Liver (tissue), 9 donors: ENCODE results near the gene TNFRSF21. TPM values are rescaled to one million over a fixed set of nuclear protein-coding genes. Genes with fewer than 3 reads are reported as not detected.
A peak's percentile ranks its signal among the peaks of the same experiment; 100 is the strongest.

Experiments used
- DNase-seq: peaks from one replicate; pipeline ENCODE4 v3.0.0-alpha.2; 2017; ENCODE audit warnings: low spot score
- H3K27ac ChIP-seq, 2 donors: one replicate each; pipeline ENCODE4 v1.7.0; 2013; ENCODE audit warnings: inconsistent platforms in 2 of 2, low read length in 2 of 2, control low read depth in 1 of 2, low read depth in 1 of 2, mild to moderate bottlenecking in 1 of 2
- H3K27me3 ChIP-seq, 4 donors: one replicate each; pipeline versions ENCODE4 v1.6.1 to v1.7.0; 2013; ENCODE audit warnings: low read length in 3 of 4, inconsistent platforms in 1 of 4, mild to moderate bottlenecking in 1 of 4, moderate library complexity in 1 of 4; ENCODE audit not compliant: control insufficient read depth in 4 of 4, insufficient read depth in 4 of 4
- H3K36me3 ChIP-seq, 4 donors: one replicate each; pipeline versions ENCODE4 v1.6.1 to v1.7.0; 2013; ENCODE audit warnings: low read length in 3 of 4, mild to moderate bottlenecking in 3 of 4, low read depth in 1 of 4, moderate library complexity in 1 of 4; ENCODE audit not compliant: control insufficient read depth in 4 of 4, insufficient read depth in 3 of 4
- H3K4me1 ChIP-seq, 4 donors: one replicate each; pipeline versions ENCODE4 v1.6.1 to v1.7.0; 2013; ENCODE audit warnings: low read length in 3 of 4, mild to moderate bottlenecking in 3 of 4, moderate library complexity in 1 of 4; ENCODE audit not compliant: control insufficient read depth in 4 of 4, insufficient read depth in 4 of 4
- H3K4me3 ChIP-seq, 3 donors: one replicate each; pipeline versions ENCODE4 v1.6.1 to v1.7.0; 2013; ENCODE audit warnings: low read length in 3 of 3, control low read depth in 1 of 3, low read depth in 1 of 3, mild to moderate bottlenecking in 1 of 3
- H3K9ac ChIP-seq, 2 donors: one replicate each; pipeline ENCODE4 v1.7.0; 2013; ENCODE audit warnings: low read length in 2 of 2, mild to moderate bottlenecking in 2 of 2, moderate library complexity in 2 of 2, control low read depth in 1 of 2, low read depth in 1 of 2
- H3K9me3 ChIP-seq, 4 donors: one replicate each; pipeline versions ENCODE4 v1.6.1 to v1.7.0; 2013; ENCODE audit warnings: low read length in 3 of 4; ENCODE audit not compliant: control insufficient read depth in 4 of 4
- EGR1 ChIP-seq, 2 donors: IDR thresholded peaks; 2 replicates each; pipeline ENCODE4 v1.6.1; 2016 to 2018; ENCODE audit warnings: antibody characterized with exemption in 2 of 2, low read depth in 2 of 2
- FOXA1 ChIP-seq: IDR thresholded peaks from 2 replicates; pipeline ENCODE4 v1.6.1; 2016; ENCODE audit warnings: antibody characterized with exemption
- FOXA2 ChIP-seq: IDR thresholded peaks from 2 replicates; pipeline ENCODE4 v1.6.1; 2016; ENCODE audit warnings: antibody characterized with exemption
- GABPA ChIP-seq, 2 donors: IDR thresholded peaks in 1 of 2; conservative IDR thresholded peaks in 1 of 2; 2 replicates each; pipeline ENCODE4 v1.6.1; 2016; ENCODE audit warnings: antibody characterized with exemption in 2 of 2, mild to moderate bottlenecking in 1 of 2, moderate library complexity in 1 of 2
- HNF4A ChIP-seq, 2 donors: conservative IDR thresholded peaks; 2 replicates each; pipeline ENCODE4 v1.6.1; 2016; ENCODE audit warnings: antibody characterized with exemption in 2 of 2, mild to moderate bottlenecking in 2 of 2
- HNF4G ChIP-seq: IDR thresholded peaks from 2 replicates; pipeline ENCODE4 v1.6.1; 2016; ENCODE audit warnings: antibody characterized with exemption
- JUND ChIP-seq, 2 donors: IDR thresholded peaks; 2 replicates each; pipeline ENCODE4 v1.6.1; 2016; ENCODE audit warnings: antibody characterized with exemption in 2 of 2
- NR2F2 ChIP-seq: IDR thresholded peaks from 2 replicates; pipeline ENCODE4 v1.6.1; 2016; ENCODE audit warnings: antibody characterized with exemption
- RAD21 ChIP-seq, 2 donors: IDR thresholded peaks; 2 replicates each; pipeline ENCODE4 v1.6.1; 2016; ENCODE audit warnings: antibody characterized with exemption in 2 of 2, mild to moderate bottlenecking in 2 of 2
- REST ChIP-seq: IDR thresholded peaks from 2 replicates; pipeline ENCODE4 v1.6.1; 2016; ENCODE audit warnings: antibody characterized with exemption, mild to moderate bottlenecking
- RXRA ChIP-seq, 2 donors: IDR thresholded peaks; 2 replicates each; pipeline ENCODE4 v1.6.1; 2017 to 2018; ENCODE audit warnings: antibody characterized with exemption in 2 of 2, mild to moderate bottlenecking in 1 of 2
- SP1 ChIP-seq: IDR thresholded peaks from 2 replicates; pipeline ENCODE4 v1.6.1; 2018; ENCODE audit warnings: antibody characterized with exemption, mild to moderate bottlenecking
- TAF1 ChIP-seq: conservative IDR thresholded peaks from 2 replicates; pipeline ENCODE4 v1.6.1; 2016; ENCODE audit warnings: antibody characterized with exemption, mild to moderate bottlenecking
- YY1 ChIP-seq: IDR thresholded peaks from 2 replicates; pipeline ENCODE4 v1.6.1; 2016; ENCODE audit warnings: antibody characterized with exemption, mild to moderate bottlenecking
- ZBTB33 ChIP-seq: IDR thresholded peaks from 2 replicates; pipeline ENCODE4 v1.6.1; 2016; ENCODE audit warnings: antibody characterized with exemption
- WGBS: extraction: QIAGEN DNeasy Blood & Tissue Kit; methylation state at CpG from one replicate; pipeline ENCODE4 v1.1.7; 2013; 5-methylcytosine and 5-hydroxymethylcytosine counted together
- polyA plus RNA-seq, 2 donors: library from polyadenylated mRNA; stranded (reverse) in 1 of 2; unstranded in 1 of 2; fragments of 200-250 nt in 1 of 2; fragments of >200 nt in 1 of 2; fragmentation: Nextera tagmentation in 1 of 2; extraction: Ambion mirVana in 1 of 2; gene quantifications; one replicate each; pipeline versions ENCODE4 v1.2.1 to v1.2.3, GENCODE V29; 2013 to 2015
- total RNA-seq, 2 donors: library from RNA; depleted of rRNA; stranded (reverse); fragments of >200 nt; gene quantifications; one replicate each; pipeline ENCODE4 v1.2.3, GENCODE V29; 2014
- TF ChIP-seq, protein P1 (sequence below): IDR thresholded peaks from 2 replicates; pipeline ENCODE4 v1.6.1; 2016; ENCODE audit warnings: antibody characterized with exemption
- TF ChIP-seq, protein P2 (sequence below): IDR thresholded peaks from 2 replicates; pipeline ENCODE4 v1.6.1; 2016; ENCODE audit warnings: antibody characterized with exemption
- TF ChIP-seq, protein P3 (sequence below): fragments of 150-350 bp; IDR thresholded peaks from 2 replicates; pipeline ENCODE4 v1.5.1; 2017; ENCODE audit warnings: improper control_type of control experiment, low read depth, low read length; ENCODE audit not compliant: missing input control
- donor health status: healthy.
- donor health status: healthy.
- donor health status: healthy.
- donor health status: healthy.
- donor health status: healthy.

The TNFRSF21 gene
- total and polyA plus RNA-seq, 4 donors, result 2.1 to 3.2 (median 2.9) TPM

GRCh38 chr6:47195011-47195650, 114.6 kb downstream of the TNFRSF21 start:
- Histone ChIP-seq H3K27ac (no peak overlapping the region), H3K36me3 (no peaks in the 10 kb centered on the region), H3K9ac (no peak overlapping the region), H3K4me3 (no peak overlapping the region), H3K27me3 (no peaks in the 10 kb centered on the region), H3K4me1 (no peaks in the 10 kb centered on the region), H3K9me3 (no peaks in the 10 kb centered on the region)
- peak; percentile 40 for DNase-seq
- WGBS, result 67% methylated on average over 4 of the region's 4 CpGs
- no peak for TF ChIP-seq GABPA (IDR thresholded peaks at IDR 0.05 in 1 of 2, conservative IDR thresholded peaks at IDR 0.05 in 1 of 2)
- TF ChIP-seq RAD21 (IDR thresholded peaks at IDR 0.05), result peak in 1 of 2 donors; percentile 8
- TF ChIP-seq EGR1 (IDR thresholded peaks at IDR 0.05; ENCODE audit: low read depth in 2 of 2), result no peak
- TF ChIP-seq SP1, result peak; percentile 10
- TF ChIP-seq NR2F2, result peak; percentile 72
- no peak for TF ChIP-seq TAF1
- TF ChIP-seq, protein P1, sequence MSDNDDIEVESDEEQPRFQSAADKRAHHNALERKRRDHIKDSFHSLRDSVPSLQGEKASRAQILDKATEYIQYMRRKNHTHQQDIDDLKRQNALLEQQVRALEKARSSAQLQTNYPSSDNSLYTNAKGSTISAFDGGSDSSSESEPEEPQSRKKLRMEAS, result no peak

DNA sequence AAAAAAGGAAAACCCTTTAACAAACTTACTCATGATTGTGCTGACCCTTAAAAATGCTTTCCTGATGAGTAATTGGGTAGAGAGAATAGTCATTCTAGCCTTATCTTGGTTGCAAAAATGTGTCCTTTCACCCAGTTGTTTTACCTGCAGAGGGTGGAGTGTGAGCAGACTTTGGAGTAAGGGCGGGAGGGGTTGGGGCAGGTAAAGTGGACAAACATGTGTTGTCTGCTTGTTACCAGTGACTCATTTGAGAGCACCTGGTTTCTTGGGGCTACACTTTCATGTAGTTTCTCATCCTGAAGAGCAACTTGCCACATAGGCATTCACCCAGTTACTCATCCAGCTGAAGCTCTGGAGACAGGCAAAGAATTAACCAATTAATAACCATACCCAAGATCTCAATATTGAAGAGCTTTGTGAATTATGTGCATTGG, 121.1 kb downstream of the TNFRSF21 start:
- H3K4me1 ChIP-seq, result peaks cover 0 to 4% (median 3%) of the 10 kb centered on the region in 4 donors
- TF ChIP-seq, protein P1, result no peak
- TF ChIP-seq FOXA1, result no peak
- TF ChIP-seq JUND (IDR thresholded peaks at IDR 0.05), result peak; percentile 56 to 79
- TF ChIP-seq RAD21 (IDR thresholded peaks at IDR 0.05), result peak; percentile 15 to 31
- TF ChIP-seq EGR1 (IDR thresholded peaks at IDR 0.05; ENCODE audit: low read depth in 2 of 2), result no peak
- TF ChIP-seq FOXA2, result no peak
- peak; percentile 87 to 91 for TF ChIP-seq HNF4A (conservative IDR thresholded peaks at IDR 0.05)
- TF ChIP-seq, protein P2, sequence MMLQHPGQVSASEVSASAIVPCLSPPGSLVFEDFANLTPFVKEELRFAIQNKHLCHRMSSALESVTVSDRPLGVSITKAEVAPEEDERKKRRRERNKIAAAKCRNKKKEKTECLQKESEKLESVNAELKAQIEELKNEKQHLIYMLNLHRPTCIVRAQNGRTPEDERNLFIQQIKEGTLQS, result no peak
- no peak for TF ChIP-seq YY1
- TF ChIP-seq RXRA (IDR thresholded peaks at IDR 0.05), result peak; percentile 69 to 82
- no peak for TF ChIP-seq ZBTB33
- TF ChIP-seq, protein P3, sequence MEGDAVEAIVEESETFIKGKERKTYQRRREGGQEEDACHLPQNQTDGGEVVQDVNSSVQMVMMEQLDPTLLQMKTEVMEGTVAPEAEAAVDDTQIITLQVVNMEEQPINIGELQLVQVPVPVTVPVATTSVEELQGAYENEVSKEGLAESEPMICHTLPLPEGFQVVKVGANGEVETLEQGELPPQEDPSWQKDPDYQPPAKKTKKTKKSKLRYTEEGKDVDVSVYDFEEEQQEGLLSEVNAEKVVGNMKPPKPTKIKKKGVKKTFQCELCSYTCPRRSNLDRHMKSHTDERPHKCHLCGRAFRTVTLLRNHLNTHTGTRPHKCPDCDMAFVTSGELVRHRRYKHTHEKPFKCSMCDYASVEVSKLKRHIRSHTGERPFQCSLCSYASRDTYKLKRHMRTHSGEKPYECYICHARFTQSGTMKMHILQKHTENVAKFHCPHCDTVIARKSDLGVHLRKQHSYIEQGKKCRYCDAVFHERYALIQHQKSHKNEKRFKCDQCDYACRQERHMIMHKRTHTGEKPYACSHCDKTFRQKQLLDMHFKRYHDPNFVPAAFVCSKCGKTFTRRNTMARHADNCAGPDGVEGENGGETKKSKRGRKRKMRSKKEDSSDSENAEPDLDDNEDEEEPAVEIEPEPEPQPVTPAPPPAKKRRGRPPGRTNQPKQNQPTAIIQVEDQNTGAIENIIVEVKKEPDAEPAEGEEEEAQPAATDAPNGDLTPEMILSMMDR, result no peak
- TF ChIP-seq NR2F2, result no peak
- TF ChIP-seq HNF4G, result peak; percentile 51
- TF ChIP-seq SP1, result peak; percentile 82
- TF ChIP-seq GABPA (IDR thresholded peaks at IDR 0.05 in 1 of 2, conservative IDR thresholded peaks at IDR 0.05 in 1 of 2), result no peak
- TF ChIP-seq TAF1, result no peak
- no peak for TF ChIP-seq REST
- H3K9me3 ChIP-seq, result no peaks in the 10 kb centered on the region
- no peak overlapping the region for H3K4me3 ChIP-seq
- H3K36me3 ChIP-seq, result no peaks in the 10 kb centered on the region
- H3K27me3 ChIP-seq, result no peaks in the 10 kb centered on the region
- 40% methylated on average over 1 of the region's 1 CpG for WGBS
- H3K9ac ChIP-seq, result no peak overlapping the region
- DNase-seq, result no peak
- H3K27ac ChIP-seq, result no peak overlapping the region
